Measurements from ENCODE around the gene STAM2. TPM values are rescaled to one million over a fixed set of nuclear protein-coding genes. Genes with fewer than 3 reads are reported as not detected.
A peak's percentile ranks its signal among the peaks of the same experiment; 100 is the strongest.

Gene STAM2
- total RNA-seq, 1 experiment from 2014 or later: 21.0 TPM

DNA sequence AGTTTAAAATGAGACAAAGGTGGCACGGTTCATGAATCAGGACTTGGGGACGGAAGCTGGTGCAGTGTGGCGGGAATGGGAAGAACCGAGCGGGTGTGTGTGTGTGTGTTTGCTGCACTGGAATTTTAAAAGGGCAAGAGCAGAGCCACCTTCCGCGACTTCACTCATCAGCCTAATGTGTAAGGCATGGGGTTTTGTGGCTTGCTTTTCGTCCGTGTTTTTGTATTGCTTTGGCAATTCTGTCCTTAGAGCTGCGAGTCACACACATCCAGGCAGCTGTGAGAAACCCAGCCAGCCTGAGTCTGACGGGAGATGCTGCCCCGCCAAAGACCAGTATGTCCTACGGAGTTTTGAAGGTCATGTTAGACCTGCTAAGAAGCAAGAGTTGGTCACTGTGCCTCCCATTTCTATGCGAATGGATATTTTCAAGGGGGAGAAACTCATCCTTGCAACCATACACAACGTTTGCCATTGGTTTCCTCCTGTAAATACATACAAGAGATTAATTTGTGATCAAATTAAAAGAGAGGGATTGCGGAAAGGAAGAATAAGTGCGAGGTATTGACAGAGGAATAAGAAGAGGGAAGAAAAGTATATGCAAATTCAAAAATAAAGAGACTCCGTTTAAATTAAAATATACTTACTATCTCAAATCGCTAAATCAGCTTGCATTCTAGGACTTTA, 76.1 kb downstream of the STAM2 start:
- H3K4me2 ChIP-seq (ENCODE audit: low read length): peak overlapping the region; percentile 74
- no peaks in the 10 kb centered on the region for H4K20me1 ChIP-seq (ENCODE audit: low read length)
- peak; percentile 2 for DNase-seq
- H3K9me2 ChIP-seq (replicated peaks; ENCODE audit: low read length): no peaks in the 10 kb centered on the region
- H3K4me1 ChIP-seq (ENCODE audit: insufficient read depth, low read length): peaks cover 20% of the 10 kb centered on the region; the same call in 1 of the 2 replicates
- H3K27me3 ChIP-seq (ENCODE audit: low read length): peaks cover 66% of the 10 kb centered on the region
- H3K9ac ChIP-seq (ENCODE audit: low read length): no peak overlapping the region
- intact Hi-C loops (cut with micrococcal nuclease): no loop called here
- ChIA-PET CTCF (no interaction called here), POLR2A (ENCODE audit: unreplicated experiment) (no interaction called here)
- ATAC-seq: peak; percentile 26; the same call in 1 of the 2 replicates
- peak overlapping the region; percentile 62 for H3K4me3 ChIP-seq (ENCODE audit: low read length)
- no peak overlapping the region for H3K27ac ChIP-seq (ENCODE audit: low read length)
- no TSS peak for BruUV-seq (replicated peaks)
- H3K36me3 ChIP-seq (ENCODE audit: low read depth, low read length): no peaks in the 10 kb centered on the region
- H3K9me3 ChIP-seq (ENCODE audit: low read length): no peaks in the 10 kb centered on the region
- H3K79me2 ChIP-seq (ENCODE audit: low read length): no peaks in the 10 kb centered on the region
- TF ChIP-seq EZH2phosphoT487 (IDR thresholded peaks at IDR 0.05; ENCODE audit: borderline replicate concordance, low read length) (peak; percentile 32; the same call in 1 of the 2 replicates), EZH2 (IDR thresholded peaks at IDR 0.05; ENCODE audit: low read length, unreplicated experiment) (no peak)
- H3F3A ChIP-seq (ENCODE audit: low read length, unreplicated experiment): no peaks in the 10 kb centered on the region
- H2AFZ ChIP-seq (ENCODE audit: low read length): peak overlapping the region; percentile 60; the same call in 1 of the 2 replicates

DNA sequence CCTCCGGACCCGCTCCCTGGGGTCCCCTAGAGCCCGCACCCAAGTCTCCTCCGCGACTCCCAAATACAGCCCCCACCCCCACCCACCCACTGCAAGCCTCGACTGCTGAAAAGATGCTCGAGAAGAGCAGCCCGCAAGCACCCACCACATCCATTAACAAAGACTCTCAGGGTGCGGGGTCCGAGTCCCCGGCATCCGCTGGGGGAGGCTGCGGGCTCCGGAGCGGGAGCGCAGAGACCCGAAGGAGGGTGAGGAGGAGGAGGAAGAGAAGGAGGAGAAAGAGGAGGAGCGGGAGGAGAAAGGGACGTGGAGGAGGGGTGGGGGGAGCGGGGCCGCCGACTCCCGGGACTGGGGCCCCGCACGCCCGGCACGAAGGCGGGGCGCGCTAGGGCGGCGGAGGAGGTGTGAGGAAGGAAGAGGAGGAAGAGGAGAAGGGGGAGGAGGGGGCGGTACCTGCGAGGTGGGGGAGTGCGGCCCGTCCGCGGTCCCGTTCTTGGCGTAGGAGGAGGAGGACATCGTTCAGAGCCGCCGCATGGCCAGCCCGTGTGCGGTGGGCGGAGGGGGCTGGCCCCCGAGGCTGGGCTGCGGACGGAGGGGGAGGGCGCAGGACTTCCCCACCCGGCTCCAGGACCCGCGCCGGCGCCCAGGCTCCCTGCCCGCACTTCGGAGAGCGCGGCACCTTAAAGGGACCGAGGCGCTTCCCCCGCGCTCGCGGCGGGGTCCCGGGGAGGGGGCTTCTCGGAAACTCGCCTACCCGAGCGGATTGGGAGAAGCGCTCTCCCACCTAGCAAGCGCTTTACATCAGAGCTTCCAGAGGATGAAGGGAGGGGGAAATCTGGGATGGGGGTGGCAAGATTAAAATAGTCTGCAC, 76.8 kb downstream of the STAM2 start, which contains the start of gene CACNB4:
TSS of gene CACNB4 (minus strand) at position 549 of the 871 bp plus-strand sequence.
- H3F3A ChIP-seq (ENCODE audit: low read length, unreplicated experiment): no peaks in the 10 kb centered on the region
- ATAC-seq: no peak; the same call in 1 of the 2 replicates
- no peak within 1 kb of the TSS for H3K9ac ChIP-seq (ENCODE audit: low read length)
- H3K36me3 ChIP-seq (ENCODE audit: low read depth, low read length): no peaks in the 10 kb centered on the region
- peak within 1 kb of the TSS; percentile 74 for H3K4me2 ChIP-seq (ENCODE audit: low read length)
- peaks cover 20% of the 10 kb centered on the region; the same call in 1 of the 2 replicates for H3K4me1 ChIP-seq (ENCODE audit: insufficient read depth, low read length)
- no peaks in the 10 kb centered on the region for H3K79me2 ChIP-seq (ENCODE audit: low read length)
- TF ChIP-seq EZH2phosphoT487 (IDR thresholded peaks at IDR 0.05; ENCODE audit: borderline replicate concordance, low read length): peak; percentile 77; the same call in 1 of the 2 replicates
- TF ChIP-seq, protein P1, sequence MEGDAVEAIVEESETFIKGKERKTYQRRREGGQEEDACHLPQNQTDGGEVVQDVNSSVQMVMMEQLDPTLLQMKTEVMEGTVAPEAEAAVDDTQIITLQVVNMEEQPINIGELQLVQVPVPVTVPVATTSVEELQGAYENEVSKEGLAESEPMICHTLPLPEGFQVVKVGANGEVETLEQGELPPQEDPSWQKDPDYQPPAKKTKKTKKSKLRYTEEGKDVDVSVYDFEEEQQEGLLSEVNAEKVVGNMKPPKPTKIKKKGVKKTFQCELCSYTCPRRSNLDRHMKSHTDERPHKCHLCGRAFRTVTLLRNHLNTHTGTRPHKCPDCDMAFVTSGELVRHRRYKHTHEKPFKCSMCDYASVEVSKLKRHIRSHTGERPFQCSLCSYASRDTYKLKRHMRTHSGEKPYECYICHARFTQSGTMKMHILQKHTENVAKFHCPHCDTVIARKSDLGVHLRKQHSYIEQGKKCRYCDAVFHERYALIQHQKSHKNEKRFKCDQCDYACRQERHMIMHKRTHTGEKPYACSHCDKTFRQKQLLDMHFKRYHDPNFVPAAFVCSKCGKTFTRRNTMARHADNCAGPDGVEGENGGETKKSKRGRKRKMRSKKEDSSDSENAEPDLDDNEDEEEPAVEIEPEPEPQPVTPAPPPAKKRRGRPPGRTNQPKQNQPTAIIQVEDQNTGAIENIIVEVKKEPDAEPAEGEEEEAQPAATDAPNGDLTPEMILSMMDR (conservative IDR thresholded peaks at IDR 0.05; ENCODE audit: low read depth, low read length): no peak
- peak; percentile 97 for TF ChIP-seq EZH2 (IDR thresholded peaks at IDR 0.05; ENCODE audit: low read length, unreplicated experiment)
- peak within 1 kb of the TSS; percentile 69 for H2AFZ ChIP-seq (ENCODE audit: low read length)
- POLR2A ChIA-PET (ENCODE audit: unreplicated experiment): no interaction called here
- no TSS peak for BruUV-seq (replicated peaks)
- H3K9me3 ChIP-seq (ENCODE audit: low read length): no peaks in the 10 kb centered on the region
- CTCF ChIA-PET: no interaction called here
- peak within 1 kb of the TSS; percentile 62 for H3K4me3 ChIP-seq (ENCODE audit: low read length)
- no peak for DNase-seq
- H3K27me3 ChIP-seq (ENCODE audit: low read length): peaks cover 74% of the 10 kb centered on the region
- H4K20me1 ChIP-seq (ENCODE audit: low read length): no peaks in the 10 kb centered on the region
- H3K27ac ChIP-seq (ENCODE audit: low read length): no peak within 1 kb of the TSS
- intact Hi-C loops (cut with micrococcal nuclease): no loop called here
- H3K9me2 ChIP-seq (replicated peaks; ENCODE audit: low read length): no peaks in the 10 kb centered on the region

DNA sequence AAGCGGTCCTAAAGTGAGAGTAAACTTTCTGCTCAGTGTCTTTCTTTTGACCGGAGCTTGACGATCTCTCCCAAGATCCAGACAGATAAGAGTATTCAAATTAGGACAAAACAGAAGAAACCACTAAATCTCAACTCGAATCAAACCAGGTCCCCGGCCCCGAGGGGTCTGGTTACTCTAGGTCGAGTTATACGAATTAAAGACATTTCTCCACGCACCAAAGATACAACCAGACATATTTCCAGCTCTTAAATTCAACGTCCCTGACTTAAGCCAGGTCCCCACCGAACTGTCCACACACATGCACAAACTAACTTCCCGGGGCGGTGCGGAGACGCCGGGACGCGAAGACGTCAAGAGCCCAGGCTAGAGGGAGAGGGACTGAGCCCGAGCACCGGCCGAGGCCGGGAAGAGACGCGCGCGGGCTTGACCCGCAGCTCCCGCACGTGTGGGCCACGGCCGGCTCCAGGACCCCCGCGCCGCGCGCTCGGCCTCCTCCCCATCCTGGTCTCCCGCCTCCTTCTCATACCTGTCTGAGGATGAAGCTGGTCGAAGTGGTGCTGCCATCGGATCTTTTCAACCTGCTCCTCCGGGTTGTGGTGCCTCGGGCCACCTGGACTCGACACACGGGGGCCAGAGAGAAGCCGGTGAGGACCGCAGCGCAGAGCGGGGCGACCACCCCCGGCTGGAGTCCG, 77.6 kb downstream of the STAM2 start:
- Histone ChIP-seq H3K27me3 (ENCODE audit: low read length) (peaks cover 77% of the 10 kb centered on the region), H3K9me2 (replicated peaks; ENCODE audit: low read length) (no peaks in the 10 kb centered on the region), H3K9me3 (ENCODE audit: low read length) (no peaks in the 10 kb centered on the region), H3F3A (ENCODE audit: low read length, unreplicated experiment) (no peaks in the 10 kb centered on the region), H4K20me1 (ENCODE audit: low read length) (no peaks in the 10 kb centered on the region), H3K79me2 (ENCODE audit: low read length) (no peaks in the 10 kb centered on the region), H3K27ac (ENCODE audit: low read length) (no peak overlapping the region), H3K4me3 (ENCODE audit: low read length) (peak overlapping the region; percentile 62), H3K4me2 (ENCODE audit: low read length) (peak overlapping the region; percentile 74), H3K9ac (ENCODE audit: low read length) (no peak overlapping the region), H3K36me3 (ENCODE audit: low read depth, low read length) (no peaks in the 10 kb centered on the region), H3K4me1 (ENCODE audit: insufficient read depth, low read length) (peaks cover 20% of the 10 kb centered on the region; the same call in 1 of the 2 replicates), H2AFZ (ENCODE audit: low read length) (peak overlapping the region; percentile 69)
- intact Hi-C loops (cut with micrococcal nuclease): no loop called here
- peak; percentile 68 for TF ChIP-seq EZH2phosphoT487 (IDR thresholded peaks at IDR 0.05; ENCODE audit: borderline replicate concordance, low read length)
- TF ChIP-seq, protein P1 (conservative IDR thresholded peaks at IDR 0.05; ENCODE audit: low read depth, low read length): no peak
- peak; percentile 86 for TF ChIP-seq EZH2 (IDR thresholded peaks at IDR 0.05; ENCODE audit: low read length, unreplicated experiment)
- DNase-seq (peak; percentile 6), ATAC-seq (peak; percentile 72)
- BruUV-seq (replicated peaks): no TSS peak
- CTCF ChIA-PET: no interaction called here
- POLR2A ChIA-PET (ENCODE audit: unreplicated experiment): interaction anchor here (0.5 to 1.0 kb wide), 2 partner anchors 9 to 33 kb away, joined by 3 to 7 read pairs; no protein-coding TSS in a partner anchor
